ENCODE data around the gene AMN. TPM values are rescaled to one million over a fixed set of nuclear protein-coding genes. Genes with fewer than 3 reads are reported as not detected.
"Not testable (repeated sequence)": the region's sequence is repeated elsewhere in the genome, so short reads cannot be mapped to it uniquely, and the experiment has no call there.

AMN gene
- polyA plus RNA-seq, 1 of the 3 experiments (the other 2 are of a cell fraction): 0.03 TPM

DNA sequence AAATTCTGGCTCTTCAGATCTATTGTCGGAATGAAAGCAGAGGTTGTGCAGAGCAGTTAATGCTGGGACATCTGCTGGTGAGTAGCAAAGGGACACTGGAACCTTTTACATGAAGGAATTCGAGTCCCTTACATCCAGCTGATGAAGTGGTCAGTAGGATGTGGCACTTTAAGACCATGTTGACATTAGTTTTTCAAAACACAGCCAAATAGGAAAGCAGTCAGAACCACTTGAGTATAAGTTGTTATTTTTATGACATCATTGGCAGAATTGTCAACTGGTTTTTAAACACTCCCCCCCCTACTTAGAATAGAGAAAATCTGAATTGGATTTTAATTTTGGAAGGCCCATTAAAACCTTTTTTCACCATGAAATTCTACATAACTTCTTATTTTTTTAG, 46.8 kb upstream of the AMN start:
- Histone ChIP-seq H3F3A (replicated peaks; ENCODE audit: insufficient read depth) (no peaks in the 10 kb centered on the region), H3K4me1 (ENCODE audit: control insufficient read depth in 1 of 2, insufficient read depth in 2 of 2, low read depth in 1 of 2, low read length in 1 of 2) (peaks cover 0 to 5% of the 10 kb centered on the region in 2 experiments; a peak in 1 of 4 replicates), H3K9me3 (no peaks in the 10 kb centered on the region), H3K36me3 (replicated peaks in 1 of 2; ENCODE audit: control insufficient read depth in 1 of 2, insufficient read depth in 2 of 2, low read length in 1 of 2) (peaks cover 23 to 25% of the 10 kb centered on the region in 2 experiments), H3K9me2 (no peaks in the 10 kb centered on the region), H2AFZ (ENCODE audit: low read depth) (no peak overlapping the region), H3K4me2 (no peak overlapping the region), H3K27me3 (ENCODE audit: insufficient read depth) (no peaks in the 10 kb centered on the region), H3K4me3 (ENCODE audit: low read depth in 2 of 2, low read length in 1 of 2) (no peak overlapping the region), H4K20me1 (ENCODE audit: insufficient read depth) (no peaks in the 10 kb centered on the region), H3K79me2 (ENCODE audit: insufficient read depth) (no peaks in the 10 kb centered on the region), H3K9ac (no peak overlapping the region), H3K27ac (ENCODE audit: low read depth in 2 of 2, low read length in 1 of 2) (no peak overlapping the region)
- WGBS (ENCODE audit: low lambda C conversion rate): 65% methylated on average over 2 of the region's 2 CpGs
- no peak for TF ChIP-seq TCF12 (IDR thresholded peaks at IDR 0.05)
- no peak for TF ChIP-seq MXI1 (IDR thresholded peaks at IDR 0.05; ENCODE audit: low read depth, low read length)
- TF ChIP-seq NRF1 (IDR thresholded peaks at IDR 0.05; ENCODE audit: low read depth, low read length): no peak
- TF ChIP-seq SIN3A (IDR thresholded peaks at IDR 0.05; ENCODE audit: borderline replicate concordance, low read depth, low read length): no peak
- no peak for TF ChIP-seq JUND (IDR thresholded peaks at IDR 0.05)
- TF ChIP-seq, protein P1, sequence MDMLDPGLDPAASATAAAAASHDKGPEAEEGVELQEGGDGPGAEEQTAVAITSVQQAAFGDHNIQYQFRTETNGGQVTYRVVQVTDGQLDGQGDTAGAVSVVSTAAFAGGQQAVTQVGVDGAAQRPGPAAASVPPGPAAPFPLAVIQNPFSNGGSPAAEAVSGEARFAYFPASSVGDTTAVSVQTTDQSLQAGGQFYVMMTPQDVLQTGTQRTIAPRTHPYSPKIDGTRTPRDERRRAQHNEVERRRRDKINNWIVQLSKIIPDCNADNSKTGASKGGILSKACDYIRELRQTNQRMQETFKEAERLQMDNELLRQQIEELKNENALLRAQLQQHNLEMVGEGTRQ (IDR thresholded peaks at IDR 0.05; ENCODE audit: borderline replicate concordance, low read depth, low read length): no peak
- TF ChIP-seq, protein P2, sequence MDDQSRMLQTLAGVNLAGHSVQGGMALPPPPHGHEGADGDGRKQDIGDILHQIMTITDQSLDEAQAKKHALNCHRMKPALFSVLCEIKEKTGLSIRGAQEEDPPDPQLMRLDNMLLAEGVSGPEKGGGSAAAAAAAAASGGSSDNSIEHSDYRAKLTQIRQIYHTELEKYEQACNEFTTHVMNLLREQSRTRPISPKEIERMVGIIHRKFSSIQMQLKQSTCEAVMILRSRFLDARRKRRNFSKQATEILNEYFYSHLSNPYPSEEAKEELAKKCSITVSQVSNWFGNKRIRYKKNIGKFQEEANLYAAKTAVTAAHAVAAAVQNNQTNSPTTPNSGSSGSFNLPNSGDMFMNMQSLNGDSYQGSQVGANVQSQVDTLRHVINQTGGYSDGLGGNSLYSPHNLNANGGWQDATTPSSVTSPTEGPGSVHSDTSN (IDR thresholded peaks at IDR 0.05): no peak
- TF ChIP-seq TAF1 (IDR thresholded peaks at IDR 0.05; ENCODE audit: borderline replicate concordance, low read depth, low read length): no peak
- no peak for TF ChIP-seq GABPA (IDR thresholded peaks at IDR 0.05; ENCODE audit: low read depth)
- TF ChIP-seq, protein P3, sequence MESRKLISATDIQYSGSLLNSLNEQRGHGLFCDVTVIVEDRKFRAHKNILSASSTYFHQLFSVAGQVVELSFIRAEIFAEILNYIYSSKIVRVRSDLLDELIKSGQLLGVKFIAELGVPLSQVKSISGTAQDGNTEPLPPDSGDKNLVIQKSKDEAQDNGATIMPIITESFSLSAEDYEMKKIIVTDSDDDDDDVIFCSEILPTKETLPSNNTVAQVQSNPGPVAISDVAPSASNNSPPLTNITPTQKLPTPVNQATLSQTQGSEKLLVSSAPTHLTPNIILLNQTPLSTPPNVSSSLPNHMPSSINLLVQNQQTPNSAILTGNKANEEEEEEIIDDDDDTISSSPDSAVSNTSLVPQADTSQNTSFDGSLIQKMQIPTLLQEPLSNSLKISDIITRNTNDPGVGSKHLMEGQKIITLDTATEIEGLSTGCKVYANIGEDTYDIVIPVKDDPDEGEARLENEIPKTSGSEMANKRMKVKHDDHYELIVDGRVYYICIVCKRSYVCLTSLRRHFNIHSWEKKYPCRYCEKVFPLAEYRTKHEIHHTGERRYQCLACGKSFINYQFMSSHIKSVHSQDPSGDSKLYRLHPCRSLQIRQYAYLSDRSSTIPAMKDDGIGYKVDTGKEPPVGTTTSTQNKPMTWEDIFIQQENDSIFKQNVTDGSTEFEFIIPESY (IDR thresholded peaks at IDR 0.05; ENCODE audit: borderline replicate concordance, low read depth): no peak
- no peak for TF ChIP-seq RAD21 (IDR thresholded peaks at IDR 0.05; ENCODE audit: low read length)
- TF ChIP-seq FOXJ3 (CRISPR knock-in tag; IDR thresholded peaks at IDR 0.05): no peak
- TF ChIP-seq FOSL2 (IDR thresholded peaks at IDR 0.05; ENCODE audit: borderline replicate concordance, low read depth): no peak
- TF ChIP-seq SMC3 (IDR thresholded peaks at IDR 0.05; ENCODE audit: low read depth, low read length): no peak
- TF ChIP-seq RFX5 (IDR thresholded peaks at IDR 0.05; ENCODE audit: low read length): no peak
- TF ChIP-seq, protein P4, sequence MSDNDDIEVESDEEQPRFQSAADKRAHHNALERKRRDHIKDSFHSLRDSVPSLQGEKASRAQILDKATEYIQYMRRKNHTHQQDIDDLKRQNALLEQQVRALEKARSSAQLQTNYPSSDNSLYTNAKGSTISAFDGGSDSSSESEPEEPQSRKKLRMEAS (IDR thresholded peaks at IDR 0.05; ENCODE audit: low read depth): no peak
- no peak for TF ChIP-seq MEF2A (IDR thresholded peaks at IDR 0.05; ENCODE audit: borderline replicate concordance, low read depth)
- TF ChIP-seq, protein P5, sequence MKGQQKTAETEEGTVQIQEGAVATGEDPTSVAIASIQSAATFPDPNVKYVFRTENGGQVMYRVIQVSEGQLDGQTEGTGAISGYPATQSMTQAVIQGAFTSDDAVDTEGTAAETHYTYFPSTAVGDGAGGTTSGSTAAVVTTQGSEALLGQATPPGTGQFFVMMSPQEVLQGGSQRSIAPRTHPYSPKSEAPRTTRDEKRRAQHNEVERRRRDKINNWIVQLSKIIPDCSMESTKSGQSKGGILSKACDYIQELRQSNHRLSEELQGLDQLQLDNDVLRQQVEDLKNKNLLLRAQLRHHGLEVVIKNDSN (IDR thresholded peaks at IDR 0.05; ENCODE audit: borderline replicate concordance, low read depth): no peak
- TF ChIP-seq, protein P6, sequence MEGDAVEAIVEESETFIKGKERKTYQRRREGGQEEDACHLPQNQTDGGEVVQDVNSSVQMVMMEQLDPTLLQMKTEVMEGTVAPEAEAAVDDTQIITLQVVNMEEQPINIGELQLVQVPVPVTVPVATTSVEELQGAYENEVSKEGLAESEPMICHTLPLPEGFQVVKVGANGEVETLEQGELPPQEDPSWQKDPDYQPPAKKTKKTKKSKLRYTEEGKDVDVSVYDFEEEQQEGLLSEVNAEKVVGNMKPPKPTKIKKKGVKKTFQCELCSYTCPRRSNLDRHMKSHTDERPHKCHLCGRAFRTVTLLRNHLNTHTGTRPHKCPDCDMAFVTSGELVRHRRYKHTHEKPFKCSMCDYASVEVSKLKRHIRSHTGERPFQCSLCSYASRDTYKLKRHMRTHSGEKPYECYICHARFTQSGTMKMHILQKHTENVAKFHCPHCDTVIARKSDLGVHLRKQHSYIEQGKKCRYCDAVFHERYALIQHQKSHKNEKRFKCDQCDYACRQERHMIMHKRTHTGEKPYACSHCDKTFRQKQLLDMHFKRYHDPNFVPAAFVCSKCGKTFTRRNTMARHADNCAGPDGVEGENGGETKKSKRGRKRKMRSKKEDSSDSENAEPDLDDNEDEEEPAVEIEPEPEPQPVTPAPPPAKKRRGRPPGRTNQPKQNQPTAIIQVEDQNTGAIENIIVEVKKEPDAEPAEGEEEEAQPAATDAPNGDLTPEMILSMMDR (IDR thresholded peaks at IDR 0.05): no peak
- ChIA-PET CTCF (no interaction called here), POLR2A (no interaction called here)
- no peak for DNase-seq

DNA sequence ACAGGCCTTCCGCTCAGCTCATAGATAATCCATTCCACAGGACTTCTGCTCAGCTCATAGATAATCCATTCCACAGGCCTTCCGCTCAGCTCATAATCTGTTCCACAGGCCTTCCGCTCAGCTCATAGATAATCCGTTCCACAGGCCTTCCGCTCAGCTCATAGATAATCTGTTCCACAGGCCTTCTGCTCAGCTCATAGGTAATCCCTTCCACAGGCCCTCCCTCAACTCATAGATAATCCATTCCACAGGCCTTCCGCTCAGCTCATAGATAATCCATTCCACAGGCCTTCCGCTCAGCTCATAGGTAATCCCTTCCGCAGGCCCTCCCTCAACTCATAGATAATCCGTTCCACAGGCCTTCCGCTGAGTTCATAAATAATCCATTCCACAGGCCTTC, 45.0 kb upstream of the AMN start:
- H3K27ac ChIP-seq (ENCODE audit: low read depth in 2 of 2, low read length in 1 of 2); H3K79me2 ChIP-seq (ENCODE audit: insufficient read depth); H3K9ac ChIP-seq; DNase-seq; H3K4me2 ChIP-seq; H3K27me3 ChIP-seq (ENCODE audit: insufficient read depth); H3K4me1 ChIP-seq (ENCODE audit: control insufficient read depth in 1 of 2, insufficient read depth in 2 of 2, low read depth in 1 of 2, low read length in 1 of 2); H2AFZ ChIP-seq (ENCODE audit: low read depth); H4K20me1 ChIP-seq (ENCODE audit: insufficient read depth); H3F3A ChIP-seq (replicated peaks; ENCODE audit: insufficient read depth); H3K9me3 ChIP-seq; POLR2A ChIA-PET; H3K4me3 ChIP-seq (ENCODE audit: low read depth in 2 of 2, low read length in 1 of 2); H3K9me2 ChIP-seq: not testable (repeated sequence)
- 97% methylated on average over 10 of the region's 10 CpGs for WGBS (ENCODE audit: low lambda C conversion rate)
- H3K36me3 ChIP-seq (replicated peaks in 1 of 2; ENCODE audit: control insufficient read depth in 1 of 2, insufficient read depth in 2 of 2, low read length in 1 of 2): peaks cover 18 to 28% of the 10 kb centered on the region in 2 experiments
- CTCF ChIA-PET: interaction anchor here (0.6 to 1.4 kb wide), 3 partner anchors 61 to 513 kb away, joined by 3 read pairs; no protein-coding TSS in a partner anchor
